ENCODE results near the gene KCNMB3.
"Not testable (repeated sequence)": the region's sequence is repeated elsewhere in the genome, so short reads cannot be mapped to it uniquely, and the experiment has no call there.

The KCNMB3 gene

DNA sequence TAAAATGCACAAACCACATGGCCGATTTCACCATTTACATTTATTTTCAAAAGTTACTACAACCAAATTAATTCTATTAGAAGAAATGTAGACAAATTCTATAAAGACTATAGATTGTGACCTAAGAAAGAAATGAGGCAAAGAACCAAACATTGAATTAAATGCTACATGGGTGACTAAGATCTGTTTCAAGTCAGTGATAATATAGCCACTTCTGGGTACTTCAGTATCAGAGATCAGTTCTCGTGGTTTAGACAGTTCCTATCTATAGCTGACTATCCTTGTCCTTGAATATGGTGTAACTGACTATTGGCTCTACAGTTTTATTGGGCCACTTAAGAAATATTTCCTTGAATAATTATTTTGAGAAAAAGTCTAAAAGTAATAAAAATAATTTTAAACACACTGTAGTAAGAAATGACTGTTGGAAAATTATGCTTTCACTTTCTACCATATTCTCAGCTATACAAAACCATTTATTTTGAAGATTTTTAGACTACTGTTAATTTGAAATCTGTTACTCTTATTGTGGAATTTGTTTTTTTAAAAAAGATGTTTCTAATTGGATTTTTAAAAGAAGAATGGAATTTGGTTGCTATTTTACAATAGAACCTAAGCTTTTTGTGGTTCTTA is 14.1 kb downstream of the KCNMB3 start:
- TF ChIP-seq, protein P1, sequence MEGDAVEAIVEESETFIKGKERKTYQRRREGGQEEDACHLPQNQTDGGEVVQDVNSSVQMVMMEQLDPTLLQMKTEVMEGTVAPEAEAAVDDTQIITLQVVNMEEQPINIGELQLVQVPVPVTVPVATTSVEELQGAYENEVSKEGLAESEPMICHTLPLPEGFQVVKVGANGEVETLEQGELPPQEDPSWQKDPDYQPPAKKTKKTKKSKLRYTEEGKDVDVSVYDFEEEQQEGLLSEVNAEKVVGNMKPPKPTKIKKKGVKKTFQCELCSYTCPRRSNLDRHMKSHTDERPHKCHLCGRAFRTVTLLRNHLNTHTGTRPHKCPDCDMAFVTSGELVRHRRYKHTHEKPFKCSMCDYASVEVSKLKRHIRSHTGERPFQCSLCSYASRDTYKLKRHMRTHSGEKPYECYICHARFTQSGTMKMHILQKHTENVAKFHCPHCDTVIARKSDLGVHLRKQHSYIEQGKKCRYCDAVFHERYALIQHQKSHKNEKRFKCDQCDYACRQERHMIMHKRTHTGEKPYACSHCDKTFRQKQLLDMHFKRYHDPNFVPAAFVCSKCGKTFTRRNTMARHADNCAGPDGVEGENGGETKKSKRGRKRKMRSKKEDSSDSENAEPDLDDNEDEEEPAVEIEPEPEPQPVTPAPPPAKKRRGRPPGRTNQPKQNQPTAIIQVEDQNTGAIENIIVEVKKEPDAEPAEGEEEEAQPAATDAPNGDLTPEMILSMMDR (conservative IDR thresholded peaks at IDR 0.05): no peak
- H3K27ac ChIP-seq: no peak overlapping the region

DNA sequence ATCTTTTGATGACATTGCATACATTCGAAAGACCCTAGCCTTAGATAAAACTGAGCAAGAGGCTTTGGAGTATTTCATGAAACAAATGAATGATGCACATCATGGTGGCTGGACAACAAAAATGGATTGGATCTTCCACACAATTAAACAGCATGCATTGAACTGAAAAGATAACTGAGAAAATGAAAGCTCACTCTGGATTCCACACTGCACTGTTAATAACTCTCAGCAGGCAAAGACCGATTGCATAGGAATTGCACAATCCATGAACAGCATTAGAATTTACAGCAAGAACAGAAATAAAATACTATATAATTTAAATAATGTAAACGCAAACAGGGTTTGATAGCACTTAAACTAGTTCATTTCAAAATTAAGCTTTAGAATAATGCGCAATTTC is 16.7 kb downstream of the KCNMB3 start:
- no peak overlapping the region for H3K27ac ChIP-seq
- TF ChIP-seq, protein P1 (conservative IDR thresholded peaks at IDR 0.05): no peak

DNA sequence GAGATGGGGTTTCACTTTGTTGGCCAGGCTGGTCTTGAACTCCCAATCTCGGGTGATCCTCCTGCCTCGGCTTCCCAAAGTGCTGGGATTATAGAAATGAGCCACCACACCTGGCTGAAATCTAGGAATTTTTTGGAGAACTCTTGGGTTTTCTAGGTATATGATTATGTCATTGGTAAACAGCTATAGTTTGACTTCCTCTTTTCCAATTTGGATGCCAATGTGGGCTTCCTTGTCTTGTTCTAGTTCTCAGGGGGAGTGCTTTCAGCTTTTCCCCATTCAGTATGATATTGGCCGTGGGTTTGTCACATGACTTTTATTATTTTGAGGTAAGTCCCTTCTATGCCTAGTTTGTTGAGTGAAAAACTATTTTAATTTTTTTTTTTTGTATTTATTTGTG is 17.9 kb downstream of the KCNMB3 start:
- no peak overlapping the region for H3K27ac ChIP-seq
- TF ChIP-seq, protein P1 (conservative IDR thresholded peaks at IDR 0.05): no peak

DNA sequence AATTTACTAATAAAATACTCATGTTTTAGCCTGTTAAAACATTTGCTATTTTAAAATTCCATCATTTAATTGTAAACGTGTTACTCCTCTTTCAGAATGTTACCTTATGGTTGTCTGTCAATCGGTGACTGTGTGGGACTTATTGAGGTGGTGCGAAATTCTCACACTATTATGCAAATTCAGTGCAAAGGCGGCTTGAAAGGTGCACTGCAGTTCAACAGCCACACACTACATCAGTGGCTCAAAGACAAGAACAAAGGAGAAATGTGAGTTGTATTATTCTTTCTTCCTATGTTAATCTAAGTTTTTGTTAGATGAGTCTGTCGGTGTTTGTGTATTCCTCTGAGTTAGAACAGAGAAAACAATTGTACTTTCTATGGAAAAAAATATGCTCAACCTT is 21.7 kb downstream of the KCNMB3 start:
- H3K27ac ChIP-seq: no peak overlapping the region
- TF ChIP-seq, protein P1 (conservative IDR thresholded peaks at IDR 0.05): no peak

DNA sequence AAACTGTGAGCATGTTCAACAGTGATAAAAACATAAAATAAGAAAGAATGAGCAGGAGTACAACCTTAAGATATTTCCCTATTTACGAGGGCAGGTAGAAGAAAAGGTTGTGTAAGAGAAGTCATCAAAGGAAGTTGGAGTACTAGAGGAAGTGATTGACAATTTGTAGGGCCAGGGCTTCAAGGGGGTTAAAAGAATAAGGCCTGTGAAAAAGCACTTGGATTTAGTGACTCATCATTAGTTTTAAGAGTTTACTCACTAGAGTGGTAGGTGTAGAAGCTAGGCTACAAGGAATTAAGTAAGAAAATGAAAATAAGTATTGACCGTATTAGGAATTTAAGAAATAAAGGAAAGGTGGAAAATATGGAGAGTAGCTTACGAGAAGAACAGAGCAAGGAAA is 23.6 kb downstream of the KCNMB3 start:
- TF ChIP-seq, protein P1 (conservative IDR thresholded peaks at IDR 0.05): no peak
- H3K27ac ChIP-seq: no peak overlapping the region

DNA sequence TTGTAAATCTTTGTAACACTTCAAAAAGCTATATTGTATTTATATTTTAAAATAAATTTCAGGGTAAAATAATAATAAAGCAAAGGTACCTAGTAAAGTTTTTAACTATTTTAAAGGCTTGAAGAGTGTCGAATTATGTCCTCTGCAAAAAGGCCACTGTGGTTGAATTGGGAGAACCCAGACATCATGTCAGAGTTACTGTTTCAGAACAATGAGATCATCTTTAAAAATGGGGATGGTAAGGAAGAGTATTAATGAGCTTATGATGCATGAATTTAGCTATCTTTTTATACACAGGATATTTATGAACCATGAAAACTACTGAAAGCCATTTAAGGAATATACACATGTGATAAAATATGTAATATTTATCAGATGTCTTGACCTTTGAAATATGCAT is 26.3 kb downstream of the KCNMB3 start:
- TF ChIP-seq, protein P1 (conservative IDR thresholded peaks at IDR 0.05): no peak
- H3K27ac ChIP-seq: no peak overlapping the region

DNA sequence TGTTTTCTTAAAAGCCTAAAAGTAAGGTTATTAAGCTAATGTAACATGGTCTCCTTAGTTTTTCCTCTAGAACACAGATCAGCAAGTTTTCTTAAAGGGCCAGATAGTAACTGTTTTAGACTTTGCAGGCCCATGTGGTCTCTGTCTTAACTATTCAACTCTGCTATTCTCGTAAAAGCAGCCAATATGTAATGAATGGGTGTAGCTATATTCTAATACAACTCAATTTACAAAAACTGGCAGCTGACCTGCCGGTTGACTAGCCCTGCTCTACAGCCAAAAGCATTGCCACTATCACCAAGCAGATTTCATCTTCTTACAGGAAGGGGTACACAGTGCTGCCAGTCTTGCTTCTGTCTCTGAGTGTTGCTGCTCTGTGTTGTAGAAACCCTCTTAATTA is 27.4 kb downstream of the KCNMB3 start:
- no peak overlapping the region for H3K27ac ChIP-seq
- TF ChIP-seq, protein P1 (conservative IDR thresholded peaks at IDR 0.05): no peak

DNA sequence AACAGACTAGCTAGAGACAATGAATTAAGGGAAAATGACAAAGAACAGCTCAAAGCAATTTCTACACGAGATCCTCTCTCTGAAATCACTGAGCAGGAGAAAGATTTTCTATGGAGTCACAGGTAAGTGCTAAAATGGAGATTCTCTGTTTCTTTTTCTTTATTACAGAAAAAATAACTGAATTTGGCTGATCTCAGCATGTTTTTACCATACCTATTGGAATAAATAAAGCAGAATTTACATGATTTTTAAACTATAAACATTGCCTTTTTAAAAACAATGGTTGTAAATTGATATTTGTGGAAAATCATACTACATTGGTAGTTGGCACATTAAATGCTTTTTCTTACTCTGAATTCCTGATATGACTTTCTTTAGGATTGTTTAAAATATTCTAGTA is 32.7 kb downstream of the KCNMB3 start:
- H3K27ac ChIP-seq: not testable (repeated sequence)

DNA sequence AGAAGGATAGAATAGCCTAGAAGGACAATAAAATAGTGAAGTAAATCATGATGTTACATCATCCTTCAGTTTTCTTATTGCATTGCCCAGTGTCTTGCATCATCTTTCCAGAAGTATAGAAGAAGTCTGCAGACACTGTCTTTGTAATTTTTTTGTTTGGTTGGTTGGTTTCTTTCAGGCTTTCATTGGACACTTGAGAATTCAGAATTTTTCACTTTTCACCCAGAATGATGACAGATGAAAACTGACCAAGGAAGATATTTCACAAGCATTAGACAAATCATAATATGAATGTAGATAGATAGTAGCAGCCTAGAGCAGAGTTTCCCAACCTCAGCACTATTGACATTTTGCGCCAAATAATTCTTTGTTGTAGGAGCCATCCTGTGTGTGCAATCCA is 35.4 kb downstream of the KCNMB3 start:
- not testable (repeated sequence) for H3K27ac ChIP-seq

All from VCaP (cell line).